Ishikawa (cell line): ENCODE results near the gene GPC6.

Source experiments
- CEBPB ChIP-seq: IDR thresholded peaks from 2 replicates; pipeline ENCODE4 v1.6.1; 2012
- RAD21 ChIP-seq: IDR thresholded peaks from 2 replicates; pipeline ENCODE4 v1.6.1; 2012; ENCODE audit warnings: low read depth
- REST ChIP-seq: IDR thresholded peaks from 2 replicates; pipeline ENCODE4 v1.6.1; 2012; ENCODE audit warnings: low read depth, mild to moderate bottlenecking
- TAF1 ChIP-seq: IDR thresholded peaks from 2 replicates; pipeline ENCODE4 v1.6.1; 2012; ENCODE audit warnings: low read depth, mild to moderate bottlenecking
- USF1 ChIP-seq: IDR thresholded peaks from 2 replicates; pipeline ENCODE4 v1.6.1; 2012
- YY1 ChIP-seq: IDR thresholded peaks from 2 replicates; pipeline ENCODE4 v1.6.1; 2012; ENCODE audit warnings: low read depth
- TF ChIP-seq, protein P1 (sequence below): IDR thresholded peaks from 2 replicates; pipeline ENCODE4 v1.6.1; 2012

- TF ChIP-seq, protein P1, sequence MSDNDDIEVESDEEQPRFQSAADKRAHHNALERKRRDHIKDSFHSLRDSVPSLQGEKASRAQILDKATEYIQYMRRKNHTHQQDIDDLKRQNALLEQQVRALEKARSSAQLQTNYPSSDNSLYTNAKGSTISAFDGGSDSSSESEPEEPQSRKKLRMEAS = no peak
- TF ChIP-seq YY1 (no peak), REST (no peak), TAF1 (no peak), RAD21 (no peak), USF1 (no peak), CEBPB (no peak)
These were observed 1174.3 kb downstream of the GPC6 start for GRCh38 chr13:94400874-94401273.
